BE2C (cell line): ENCODE measurements around the gene TSG101.

Experiments used
- DNase-seq: peaks from one replicate; pipeline ENCODE4 v3.0.0-alpha.2; 2020
- H3K27me3 ChIP-seq: fragments of 250-450 bp; sonication (Bioruptor Pico); 2 replicates; pipeline ENCODE4 v1.5.1; 2020; ENCODE audit warnings: mild to moderate bottlenecking
- H3K36me3 ChIP-seq: fragments of 250-450 bp; sonication (Bioruptor Pico); 2 replicates; pipeline ENCODE4 v1.5.1; 2020; ENCODE audit warnings: mild to moderate bottlenecking
- H3K4me1 ChIP-seq: fragments of 250-450 bp; sonication (Bioruptor Pico); 2 replicates; pipeline ENCODE4 v1.5.1; 2020
- H3K4me3 ChIP-seq: 2 replicates; pipeline ENCODE4 v1.5.1; 2011; ENCODE audit warnings: low read depth, low read length
- H3K9me3 ChIP-seq: fragments of 250-450 bp; sonication (Bioruptor Pico); 2 replicates; pipeline ENCODE4 v1.5.1; 2020
- TF ChIP-seq, protein P1 (sequence below): IDR thresholded peaks from 2 replicates; pipeline ENCODE4 v1.5.1; 2012; ENCODE audit warnings: mild to moderate bottlenecking, low read depth, low read length

The TSG101 gene

DNA sequence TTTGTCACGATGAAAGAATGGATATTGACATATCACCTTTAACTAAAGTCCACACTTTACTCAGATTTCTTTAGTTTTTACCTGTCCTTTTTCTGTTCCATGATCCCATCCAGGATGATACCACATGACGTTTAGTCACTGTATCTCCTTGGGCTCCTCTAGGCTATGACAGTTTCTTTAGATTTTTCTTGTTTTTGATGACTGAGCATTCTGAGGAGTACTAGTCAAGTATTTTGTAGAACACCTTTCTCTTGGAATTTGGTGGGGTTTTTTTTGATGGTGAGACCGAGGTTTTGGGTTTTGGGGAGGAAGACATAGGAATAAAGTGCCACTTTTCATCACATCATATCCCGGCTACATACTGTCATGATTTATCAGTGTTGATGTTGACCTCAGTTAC, 67.1 kb downstream of the TSG101 start:
- TF ChIP-seq, protein P1, sequence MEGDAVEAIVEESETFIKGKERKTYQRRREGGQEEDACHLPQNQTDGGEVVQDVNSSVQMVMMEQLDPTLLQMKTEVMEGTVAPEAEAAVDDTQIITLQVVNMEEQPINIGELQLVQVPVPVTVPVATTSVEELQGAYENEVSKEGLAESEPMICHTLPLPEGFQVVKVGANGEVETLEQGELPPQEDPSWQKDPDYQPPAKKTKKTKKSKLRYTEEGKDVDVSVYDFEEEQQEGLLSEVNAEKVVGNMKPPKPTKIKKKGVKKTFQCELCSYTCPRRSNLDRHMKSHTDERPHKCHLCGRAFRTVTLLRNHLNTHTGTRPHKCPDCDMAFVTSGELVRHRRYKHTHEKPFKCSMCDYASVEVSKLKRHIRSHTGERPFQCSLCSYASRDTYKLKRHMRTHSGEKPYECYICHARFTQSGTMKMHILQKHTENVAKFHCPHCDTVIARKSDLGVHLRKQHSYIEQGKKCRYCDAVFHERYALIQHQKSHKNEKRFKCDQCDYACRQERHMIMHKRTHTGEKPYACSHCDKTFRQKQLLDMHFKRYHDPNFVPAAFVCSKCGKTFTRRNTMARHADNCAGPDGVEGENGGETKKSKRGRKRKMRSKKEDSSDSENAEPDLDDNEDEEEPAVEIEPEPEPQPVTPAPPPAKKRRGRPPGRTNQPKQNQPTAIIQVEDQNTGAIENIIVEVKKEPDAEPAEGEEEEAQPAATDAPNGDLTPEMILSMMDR = no peak
- H3K36me3 ChIP-seq = no peaks in the 10 kb centered on the region
- H3K27me3 ChIP-seq = no peaks in the 10 kb centered on the region
- no peak overlapping the region for H3K4me3 ChIP-seq
- no peaks in the 10 kb centered on the region for H3K4me1 ChIP-seq
- H3K9me3 ChIP-seq = no peaks in the 10 kb centered on the region
- no peak for DNase-seq

DNA sequence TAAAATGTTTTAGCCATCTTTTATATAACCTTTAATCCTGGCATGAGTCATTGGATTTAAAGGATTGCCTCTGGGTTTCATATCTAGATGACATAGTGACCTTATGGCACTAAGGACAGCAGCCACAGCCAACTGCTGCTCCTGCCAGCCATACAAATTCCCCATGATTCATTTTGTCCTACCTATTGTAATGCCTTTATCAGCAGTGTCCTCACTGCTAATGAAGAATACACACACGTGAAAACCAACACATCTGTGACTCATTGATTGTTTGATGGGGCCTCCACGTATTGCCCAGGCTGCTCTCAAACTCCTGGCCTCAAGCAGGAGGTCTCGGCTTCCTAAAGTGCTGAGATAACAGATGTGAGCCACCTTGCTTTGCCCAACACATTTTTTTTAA, 69.3 kb downstream of the TSG101 start:
- Histone ChIP-seq H3K36me3 (no peaks in the 10 kb centered on the region), H3K9me3 (no peaks in the 10 kb centered on the region), H3K4me3 (no peak overlapping the region), H3K27me3 (no peaks in the 10 kb centered on the region), H3K4me1 (no peaks in the 10 kb centered on the region)
- TF ChIP-seq, protein P1 = no peak
- DNase-seq = no peak

DNA sequence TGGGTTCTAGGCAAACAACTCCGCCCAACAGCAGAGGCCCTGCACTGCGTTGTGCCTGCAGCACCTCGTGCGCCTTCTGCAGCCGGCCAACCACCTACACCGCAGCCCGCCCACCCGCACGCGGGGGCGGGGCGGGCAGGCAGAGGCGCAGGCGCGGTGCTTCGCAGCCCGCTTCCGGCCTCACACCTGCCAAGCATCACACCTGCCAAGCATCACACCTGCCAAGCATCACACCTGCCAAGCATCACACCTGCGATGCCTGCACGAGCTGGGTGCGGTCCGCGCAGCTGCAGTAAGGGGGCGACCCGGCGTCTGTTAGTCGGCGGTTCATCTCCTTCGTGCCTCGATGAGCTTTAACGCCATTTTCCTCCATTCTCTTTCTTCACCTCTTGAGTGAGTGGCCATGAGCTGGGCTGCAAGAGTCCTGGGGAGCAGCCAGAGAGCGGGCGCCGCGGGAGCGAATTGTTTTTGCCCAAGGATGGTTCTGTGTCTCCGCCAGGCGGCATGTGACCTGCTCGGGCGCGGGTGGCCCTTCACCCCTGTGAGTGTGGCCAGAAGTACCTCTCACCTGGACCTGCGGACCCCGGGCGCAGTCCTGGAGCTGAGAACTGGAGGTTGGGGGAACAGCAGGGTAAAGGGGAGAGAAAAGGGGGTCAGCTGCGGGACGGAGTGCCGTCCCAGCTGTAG, 70.9 kb downstream of the TSG101 start, which contains the start of gene LDHAL6A:
TSS of gene LDHAL6A (plus strand) at position 171 of the 687 bp plus-strand sequence. CDS start 825 bp downstream, outside the sequence.
- Histone ChIP-seq H3K4me1 (no peaks in the 10 kb centered on the region), H3K36me3 (no peaks in the 10 kb centered on the region), H3K27me3 (no peaks in the 10 kb centered on the region), H3K9me3 (no peaks in the 10 kb centered on the region), H3K4me3 (peak within 1 kb of the TSS; percentile 64)
- DNase-seq = peak; percentile 39
- TF ChIP-seq, protein P1 = peak; percentile 16; the same call in 1 of the 2 replicates

DNA sequence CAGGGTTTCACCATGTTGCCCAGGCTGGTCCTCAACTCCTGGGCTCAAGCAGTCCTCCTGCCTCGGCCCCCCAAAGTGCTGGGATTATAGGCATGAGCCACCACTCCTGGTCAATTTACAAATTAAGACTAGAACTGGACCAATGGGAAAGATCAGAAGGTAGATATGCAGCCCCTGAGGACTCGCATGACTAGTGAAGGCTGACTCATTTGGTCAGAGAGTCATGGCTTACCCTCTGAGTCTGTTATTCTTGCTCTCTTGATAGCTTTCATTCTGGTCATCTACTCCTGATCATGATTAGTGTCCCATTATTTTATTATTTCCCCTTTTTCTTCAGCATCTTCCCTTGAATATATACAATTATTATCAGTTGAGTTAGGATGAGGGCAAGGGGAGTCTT, 73.8 kb downstream of the TSG101 start:
- H3K36me3 ChIP-seq = no peaks in the 10 kb centered on the region
- no peaks in the 10 kb centered on the region for H3K9me3 ChIP-seq
- no peak overlapping the region for H3K4me3 ChIP-seq
- H3K27me3 ChIP-seq = no peaks in the 10 kb centered on the region
- H3K4me1 ChIP-seq = no peaks in the 10 kb centered on the region
- DNase-seq = no peak
- TF ChIP-seq, protein P1 = no peak

DNA sequence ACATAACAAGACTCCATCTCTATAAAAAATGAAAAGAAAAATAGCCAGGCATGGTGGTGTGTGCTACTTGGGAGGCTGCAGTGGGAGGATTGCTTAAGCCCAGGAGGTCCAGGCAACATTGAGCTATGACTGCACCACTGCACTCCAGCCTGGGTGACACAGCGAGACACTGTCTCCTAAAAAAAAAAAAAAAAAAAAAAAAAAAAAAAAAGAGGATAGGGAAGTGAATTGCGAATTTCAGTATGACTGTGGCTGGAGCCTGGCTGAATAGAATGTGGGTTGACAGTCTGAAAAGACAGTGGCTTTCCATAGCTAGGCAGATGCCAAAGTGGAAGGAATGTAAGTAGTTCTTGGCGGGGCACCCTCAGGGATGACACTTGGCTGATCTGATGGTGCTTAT, 77.5 kb downstream of the TSG101 start:
- no peaks in the 10 kb centered on the region for H3K4me1 ChIP-seq
- TF ChIP-seq, protein P1 = no peak

DNA sequence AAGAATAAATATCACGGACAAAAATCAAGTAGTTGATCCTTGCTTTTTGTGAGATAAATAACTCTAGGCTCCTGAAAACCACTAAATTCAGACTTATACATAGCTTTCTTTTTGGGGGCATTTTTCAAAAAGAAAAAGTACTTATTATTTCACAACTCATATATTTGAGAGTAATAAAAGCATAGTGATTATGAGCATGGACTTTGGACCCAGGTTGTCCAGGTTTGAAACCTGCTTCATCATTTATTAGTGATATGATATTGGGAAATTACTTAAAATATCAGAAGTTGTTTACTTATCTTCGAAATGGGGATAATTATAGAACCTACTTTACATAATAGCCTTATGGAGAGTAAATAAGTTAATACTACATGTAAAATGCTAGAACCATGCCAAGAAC, 88.1 kb downstream of the TSG101 start:
- TF ChIP-seq, protein P1 = no peak
- DNase-seq = no peak
- Histone ChIP-seq H3K27me3 (no peaks in the 10 kb centered on the region), H3K36me3 (no peaks in the 10 kb centered on the region), H3K4me1 (no peaks in the 10 kb centered on the region), H3K4me3 (no peak overlapping the region), H3K9me3 (no peaks in the 10 kb centered on the region)

More for the DNA sequence above, 77.5 kb downstream of the TSG101 start:
- H3K27me3 ChIP-seq = no peaks in the 10 kb centered on the region
- H3K36me3 ChIP-seq = no peaks in the 10 kb centered on the region
- no peak for DNase-seq
- H3K4me3 ChIP-seq = no peak overlapping the region
- H3K9me3 ChIP-seq = no peaks in the 10 kb centered on the region
